CD4-positive, alpha-beta T cell (primary cell): Measurements from ENCODE around the gene WRNIP1. TPM values are rescaled to one million over a fixed set of nuclear protein-coding genes. Genes with fewer than 3 reads are reported as not detected.

Experiments
- ATAC-seq: fragments of 200-7000 bp; cut with Tn5 transposase; one replicate; pipeline ENCODE4 v1.10.0; 2022; ENCODE audit warnings: mild to moderate bottlenecking; ENCODE audit not compliant: poor library complexity
- CTCF ChIA-PET: fragments of 350-600 bp; sonication (Branson Sonifier 250); formaldehyde crosslinking; loops from one replicate; lab custom pipeline; 2021; ENCODE audit warnings: antibody characterized with exemption, inconsistent platforms; lab: Charles Lee
- POLR2A ChIA-PET: fragments of 350-600 bp; sonication (Branson Sonifier 250); formaldehyde crosslinking; loops from one replicate; lab custom pipeline; 2021; ENCODE audit warnings: antibody characterized with exemption, inconsistent platforms; lab: Charles Lee
- DNase-seq, 14 experiments: peaks; one replicate each; pipeline ENCODE4 v3.0.0-alpha.2; 2013 to 2020; ENCODE audit warnings: mixed read lengths in 2 of 14
- H3K27ac ChIP-seq, 2 donors: one replicate each; pipeline versions ENCODE4 v1.5.1 to v1.7.0; 2013; ENCODE audit warnings: low read length in 2 of 2, low read depth in 1 of 2, mild to moderate bottlenecking in 1 of 2
- H3K27me3 ChIP-seq, 2 experiments: 1 replicate in 1 of 2; 2 replicates in 1 of 2; pipeline versions ENCODE4 v1.6.1 to v1.7.0; 2013; ENCODE audit warnings: low read length in 2 of 2, control low read depth in 1 of 2, mild to moderate bottlenecking in 1 of 2, moderate library complexity in 1 of 2; ENCODE audit not compliant: insufficient read depth in 2 of 2, control insufficient read depth in 1 of 2
- H3K36me3 ChIP-seq: one replicate; pipeline ENCODE4 v1.6.1; 2013; ENCODE audit warnings: low read length, control low read depth; ENCODE audit not compliant: insufficient read depth
- H3K4me1 ChIP-seq: one replicate; pipeline ENCODE4 v1.6.1; 2013; ENCODE audit warnings: low read length, control low read depth; ENCODE audit not compliant: insufficient read depth
- H3K4me3 ChIP-seq: one replicate; pipeline ENCODE4 v1.5.1; 2013; ENCODE audit warnings: mild to moderate bottlenecking, low read length, moderate library complexity
- H3K9me3 ChIP-seq, 2 experiments: 1 replicate in 1 of 2; 2 replicates in 1 of 2; pipeline versions ENCODE4 v1.6.1 to v1.7.0; 2013; ENCODE audit warnings: low read length in 2 of 2, mild to moderate bottlenecking in 2 of 2, control low read depth in 1 of 2, moderate library complexity in 1 of 2; ENCODE audit not compliant: control insufficient read depth in 1 of 2, insufficient read depth in 1 of 2
- H3K27ac Mint-ChIP-seq: one replicate; pipeline ENCODE4 v1.8.0; 2020; ENCODE audit warnings: mixed read lengths
- H3K27me3 Mint-ChIP-seq: one replicate; pipeline ENCODE4 v1.8.0; 2021; ENCODE audit warnings: mixed read lengths
- H3K36me3 Mint-ChIP-seq: one replicate; pipeline ENCODE4 v1.8.0; 2021; ENCODE audit warnings: low read depth, mixed read lengths
- H3K4me1 Mint-ChIP-seq: one replicate; pipeline ENCODE4 v1.8.0; 2021; ENCODE audit warnings: low read depth, mixed read lengths
- H3K4me3 Mint-ChIP-seq: one replicate; pipeline ENCODE4 v1.8.0; 2020; ENCODE audit warnings: mild to moderate bottlenecking, mixed read lengths
- H3K9me3 Mint-ChIP-seq: one replicate; pipeline ENCODE4 v1.8.0; 2020; ENCODE audit warnings: mixed read lengths
- intact Hi-C, 2 experiments: fragments of 100-400 bp; cut with DNase I in 1 of 2; cut with micrococcal nuclease in 1 of 2; formaldehyde crosslinking; loops; one replicate each; pipeline versions ENCODE4 v1.15.1 to v1.9.0; 2023 to 2025; cut with DNase I, micrococcal nuclease
- total RNA-seq, 174 experiments: library from RNA in 2 of 174; stranded (reverse) in 2 of 174; gene quantifications; one replicate each; pipeline ENCODE4 v1.2.3 and lab custom pipeline; 2021 to 2026
- TF ChIP-seq, protein P1 (sequence below): fragments of 200-600 bp; IDR thresholded peaks from one replicate; pipeline ENCODE4 v1.8.0; 2022; ENCODE audit warnings: antibody characterized with exemption, mild to moderate bottlenecking

WRNIP1 gene
- total RNA-seq, 2 experiments from 2014 or later, result 22.4 to 25.2 TPM

DNA sequence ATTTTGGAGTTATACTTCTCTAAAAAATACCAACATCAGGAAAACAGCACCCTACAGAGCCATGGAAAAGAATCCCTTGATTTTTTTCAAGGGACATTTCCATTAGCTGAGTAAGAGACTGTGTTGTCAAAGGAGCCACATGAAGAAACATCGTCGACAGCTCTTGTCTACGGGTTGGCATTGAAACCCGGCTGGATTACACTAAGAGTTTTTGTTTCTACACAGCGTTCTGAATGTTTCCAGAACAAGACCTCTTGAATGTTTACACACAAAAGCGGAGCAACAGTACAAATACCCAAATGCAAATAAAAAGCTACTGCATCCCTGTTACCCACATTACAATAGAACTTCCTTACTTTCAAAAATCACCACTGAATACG, 12.1 kb upstream of the WRNIP1 start:
- intact Hi-C loops, result loop anchor here in 1 of 2 experiments (10.0 kb wide), 1 partner anchor 1228 kb away; no protein-coding TSS in a partner anchor
- POLR2A ChIA-PET, result no interaction called here
- H3K36me3 ChIP-seq, result no peaks in the 10 kb centered on the region

DNA sequence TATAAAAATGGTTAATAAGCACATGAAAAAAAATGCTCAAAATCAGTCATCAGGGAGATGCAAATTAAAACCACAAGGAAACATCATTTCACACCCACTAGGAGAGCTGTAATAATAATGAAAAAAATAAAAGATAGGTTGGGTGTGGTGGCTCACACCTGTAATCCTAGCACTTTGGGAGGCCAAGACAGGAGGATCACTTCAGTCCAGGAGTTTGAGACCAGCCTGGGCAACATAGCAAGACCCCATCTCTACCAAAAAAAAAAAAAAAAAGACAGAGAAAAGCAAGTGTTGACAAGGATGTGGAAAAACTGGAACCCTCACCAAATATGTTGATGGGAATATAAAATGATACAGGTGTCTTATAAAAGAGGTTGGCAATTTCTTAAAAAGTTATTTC, 11.4 kb upstream of the WRNIP1 start:
- no peaks in the 10 kb centered on the region for H3K4me1 ChIP-seq
- H3K36me3 ChIP-seq, result no peaks in the 10 kb centered on the region
- no peak overlapping the region for H3K4me3 Mint-ChIP-seq
- H3K27ac Mint-ChIP-seq, result no peak overlapping the region
- ChIA-PET POLR2A (no interaction called here), CTCF (no interaction called here)
- no peak for ATAC-seq
- H3K9me3 ChIP-seq, result no peaks in the 10 kb centered on the region
- peaks cover 0 to 7% of the 10 kb centered on the region in 2 experiments for H3K27me3 ChIP-seq
- peaks cover 43% of the 10 kb centered on the region for H3K27me3 Mint-ChIP-seq
- no peak overlapping the region for H3K27ac ChIP-seq
- H3K4me1 Mint-ChIP-seq, result peaks cover 6% of the 10 kb centered on the region
- H3K9me3 Mint-ChIP-seq, result no peaks in the 10 kb centered on the region
- H3K4me3 ChIP-seq, result no peak overlapping the region
- H3K36me3 Mint-ChIP-seq, result no peaks in the 10 kb centered on the region
- intact Hi-C loops, result loop anchor here in 1 of 2 experiments (10.0 kb wide), 1 partner anchor 1229 kb away; no protein-coding TSS in a partner anchor
- TF ChIP-seq, protein P1, sequence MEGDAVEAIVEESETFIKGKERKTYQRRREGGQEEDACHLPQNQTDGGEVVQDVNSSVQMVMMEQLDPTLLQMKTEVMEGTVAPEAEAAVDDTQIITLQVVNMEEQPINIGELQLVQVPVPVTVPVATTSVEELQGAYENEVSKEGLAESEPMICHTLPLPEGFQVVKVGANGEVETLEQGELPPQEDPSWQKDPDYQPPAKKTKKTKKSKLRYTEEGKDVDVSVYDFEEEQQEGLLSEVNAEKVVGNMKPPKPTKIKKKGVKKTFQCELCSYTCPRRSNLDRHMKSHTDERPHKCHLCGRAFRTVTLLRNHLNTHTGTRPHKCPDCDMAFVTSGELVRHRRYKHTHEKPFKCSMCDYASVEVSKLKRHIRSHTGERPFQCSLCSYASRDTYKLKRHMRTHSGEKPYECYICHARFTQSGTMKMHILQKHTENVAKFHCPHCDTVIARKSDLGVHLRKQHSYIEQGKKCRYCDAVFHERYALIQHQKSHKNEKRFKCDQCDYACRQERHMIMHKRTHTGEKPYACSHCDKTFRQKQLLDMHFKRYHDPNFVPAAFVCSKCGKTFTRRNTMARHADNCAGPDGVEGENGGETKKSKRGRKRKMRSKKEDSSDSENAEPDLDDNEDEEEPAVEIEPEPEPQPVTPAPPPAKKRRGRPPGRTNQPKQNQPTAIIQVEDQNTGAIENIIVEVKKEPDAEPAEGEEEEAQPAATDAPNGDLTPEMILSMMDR, result no peak
- DNase-seq, result no peak

More for the DNA sequence above, 12.1 kb upstream of the WRNIP1 start:
- H3K9me3 Mint-ChIP-seq, result no peaks in the 10 kb centered on the region
- no peak overlapping the region for H3K27ac Mint-ChIP-seq
- H3K4me1 Mint-ChIP-seq, result peaks cover 6% of the 10 kb centered on the region
- TF ChIP-seq, protein P1, result no peak
- no peak overlapping the region for H3K4me3 Mint-ChIP-seq
- H3K36me3 Mint-ChIP-seq, result no peaks in the 10 kb centered on the region
- peaks cover 43% of the 10 kb centered on the region for H3K27me3 Mint-ChIP-seq
- H3K9me3 ChIP-seq, result no peaks in the 10 kb centered on the region
- ATAC-seq, result no peak
- CTCF ChIA-PET, result interaction anchor here (0.8 kb wide), 1 partner anchor 15 kb away, joined by 3 read pairs; no protein-coding TSS in a partner anchor
- no peak overlapping the region for H3K4me3 ChIP-seq
- peaks cover 0 to 7% of the 10 kb centered on the region in 2 experiments for H3K27me3 ChIP-seq
- no peaks in the 10 kb centered on the region for H3K4me1 ChIP-seq
- no peak for DNase-seq
- no peak overlapping the region for H3K27ac ChIP-seq

DNA sequence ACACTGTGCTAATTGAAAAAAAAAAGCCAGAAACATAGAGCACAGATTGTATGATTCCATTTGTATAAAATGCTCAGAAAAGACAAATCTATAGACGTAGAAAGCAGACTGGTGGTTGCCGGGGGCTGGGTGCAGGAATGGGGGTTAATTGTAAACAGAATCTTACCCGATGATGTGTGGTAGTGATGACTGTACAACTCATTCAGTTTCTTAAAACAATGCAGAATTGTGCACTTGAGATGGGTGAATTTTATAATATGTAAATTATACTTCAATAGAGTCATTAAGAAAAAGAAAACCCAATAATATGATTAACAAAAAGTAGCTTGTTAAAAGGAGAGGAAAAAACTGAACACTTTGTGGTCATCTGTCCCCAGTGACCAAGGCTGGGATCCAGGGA, 10.8 kb upstream of the WRNIP1 start:
- no peaks in the 10 kb centered on the region for H3K36me3 Mint-ChIP-seq
- DNase-seq (no peak), ATAC-seq (no peak)
- CTCF ChIA-PET, result no interaction called here
- intact Hi-C loops, result loop anchor here in 1 of 2 experiments (10.0 kb wide), 1 partner anchor 1230 kb away; no protein-coding TSS in a partner anchor
- H3K9me3 Mint-ChIP-seq, result no peaks in the 10 kb centered on the region
- H3K27me3 ChIP-seq, result peaks cover 0 to 7% of the 10 kb centered on the region in 2 experiments
- H3K27me3 Mint-ChIP-seq, result peaks cover 43% of the 10 kb centered on the region
- H3K9me3 ChIP-seq, result no peaks in the 10 kb centered on the region
- H3K4me3 Mint-ChIP-seq, result no peak overlapping the region
- H3K4me1 ChIP-seq, result no peaks in the 10 kb centered on the region
- no peak overlapping the region for H3K27ac Mint-ChIP-seq
- no peak overlapping the region for H3K27ac ChIP-seq
- H3K36me3 ChIP-seq, result no peaks in the 10 kb centered on the region
- POLR2A ChIA-PET, result no interaction called here
- TF ChIP-seq, protein P1, result no peak
- no peak overlapping the region for H3K4me3 ChIP-seq
- H3K4me1 Mint-ChIP-seq, result peaks cover 6% of the 10 kb centered on the region
